ENCODE measurements around the gene PLXNA2. TPM values are rescaled to one million over a fixed set of nuclear protein-coding genes. Genes with fewer than 3 reads are reported as not detected.

Gene PLXNA2
- total and polyA plus RNA-seq, 2 of the 8 experiments (the other 6 are each of a cell fraction or from before 2014, with no cell fraction given) = 0.33 to 1.5 TPM

DNA sequence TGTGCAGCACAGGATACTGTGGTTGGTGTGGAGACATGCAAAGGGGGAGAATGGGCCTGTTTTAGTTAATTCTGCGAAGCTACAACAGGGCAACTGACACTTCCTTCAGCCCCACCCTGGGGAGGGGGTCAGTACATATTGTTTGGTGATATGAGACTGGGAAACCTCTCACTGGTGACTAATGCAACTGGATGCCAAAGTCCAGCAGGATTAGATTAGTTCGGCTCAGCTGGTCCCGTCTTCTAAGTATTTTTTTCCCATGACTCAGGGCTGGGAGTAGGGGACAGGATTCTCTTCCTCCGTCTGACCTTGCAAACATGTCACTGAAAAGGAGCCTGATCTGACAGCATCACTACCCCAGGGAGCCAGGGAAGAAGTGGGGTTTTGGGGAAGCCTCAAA, 43.0 kb downstream of the PLXNA2 start:
- Histone ChIP-seq H3K18ac (ENCODE audit: extremely low read depth, low read length) (no peak overlapping the region), H2BK12ac (ENCODE audit: low read depth, low read length) (no peak overlapping the region), H3K23me2 (ENCODE audit: low read depth, low read length) (no peaks in the 10 kb centered on the region), H3K4me1 (replicated peaks in 1 of 4; ENCODE audit: control insufficient read depth in 3 of 4, insufficient read depth in 4 of 4, low read length in 3 of 4) (peaks cover 0 to 7% (median 0%) of the 10 kb centered on the region in 4 experiments; a peak in 2 of 7 replicates), H3K9me3 (ENCODE audit: insufficient read depth in 2 of 2, low read depth in 1 of 2, low read length in 1 of 2) (no peaks in the 10 kb centered on the region), H3K14ac (ENCODE audit: insufficient read length) (no peak overlapping the region), H4K91ac (replicated peaks; ENCODE audit: insufficient read length, low read length) (no peak overlapping the region), H3K4me2 (ENCODE audit: insufficient read depth in 1 of 2, low read depth in 2 of 2, low read length in 2 of 2) (no peak overlapping the region), H2AK5ac (ENCODE audit: low read depth, low read length) (no peak overlapping the region), H4K5ac (ENCODE audit: insufficient read length, low read depth, low read length) (no peak overlapping the region), H2AFZ (ENCODE audit: low read length) (no peak overlapping the region), H4K8ac (ENCODE audit: extremely low read depth, insufficient read depth, low read length) (no peak overlapping the region), H3K27ac (ENCODE audit: low read depth, low read length) (no peak overlapping the region), H2BK15ac (ENCODE audit: low read length) (no peak overlapping the region), H3K79me2 (ENCODE audit: control insufficient read depth in 1 of 2, insufficient read depth in 2 of 2, low read length in 2 of 2) (no peaks in the 10 kb centered on the region), H3K36me3 (ENCODE audit: control insufficient read depth in 2 of 4, insufficient read depth in 4 of 4, low read length in 3 of 4) (no peaks in the 10 kb centered on the region), H3K4ac (replicated peaks; ENCODE audit: insufficient read length, low read depth, low read length) (no peak overlapping the region), H3K27me3 (replicated peaks in 1 of 4; ENCODE audit: control insufficient read depth in 3 of 4, extremely low read depth in 1 of 4, insufficient read depth in 3 of 4, low read length in 3 of 4) (no peaks in the 10 kb centered on the region), H3K56ac (replicated peaks; ENCODE audit: insufficient read length, low read depth, low read length) (no peak overlapping the region), H2BK120ac (replicated peaks; ENCODE audit: low read depth, low read length) (no peak overlapping the region), H2BK5ac (ENCODE audit: low read depth, low read length) (no peak overlapping the region), H3K9ac (replicated peaks in 1 of 4; ENCODE audit: extremely low read depth in 1 of 4, low read depth in 3 of 4, low read length in 3 of 4) (no peak overlapping the region), H2BK20ac (ENCODE audit: low read length) (no peak overlapping the region), H3K79me1 (ENCODE audit: low read depth, low read length) (no peaks in the 10 kb centered on the region), H4K20me1 (replicated peaks in 1 of 2; ENCODE audit: control insufficient read depth in 1 of 2, insufficient read depth in 2 of 2, low read length in 2 of 2) (no peaks in the 10 kb centered on the region), H3K4me3 (ENCODE audit: extremely low read depth in 1 of 4, insufficient read depth in 2 of 4, low read depth in 3 of 4, low read length in 4 of 4) (no peak overlapping the region), H3K23ac (ENCODE audit: insufficient read length) (no peak overlapping the region)
- ChIA-PET CTCF (ENCODE audit: partially characterized antibody) (interaction anchor here (0.6 to 2.0 kb wide), 5 partner anchors 11 to 253 kb away, joined by 3 to 10 read pairs (median 3); no protein-coding TSS in a partner anchor), POLR2A (ENCODE audit: partially characterized antibody) (no interaction called here)
- no peak for FAIRE-seq
- WGBS, 2 experiments (ENCODE audit: extremely low coverage in 1 of 2, insufficient coverage in 1 of 2, insufficient read length in 1 of 2, insufficient replicate concordance in 2 of 2, low coverage in 1 of 2, low lambda C conversion rate in 2 of 2, missing lambda C conversion rate in 1 of 2) = 98% methylated on average over 4 of the region's 4 CpGs; no CpG with 5 or more reads in 1 of the 2 experiments
- TF ChIP-seq POU5F1 (IDR thresholded peaks at IDR 0.05; ENCODE audit: low read depth, low read length) (no peak), SIRT6 (IDR thresholded peaks at IDR 0.05; ENCODE audit: low read length) (no peak), RFX5 (IDR thresholded peaks at IDR 0.05; ENCODE audit: borderline replicate concordance, low read depth, low read length) (no peak), TEAD4 (IDR thresholded peaks at IDR 0.05; ENCODE audit: low read depth, low read length) (no peak), SP1 (IDR thresholded peaks at IDR 0.05; ENCODE audit: low read depth, low read length) (no peak), CTBP2 (IDR thresholded peaks at IDR 0.05; ENCODE audit: borderline replicate concordance, insufficient read depth, insufficient read length, low read length) (no peak), CEBPB (IDR thresholded peaks at IDR 0.05; ENCODE audit: low read depth, low read length) (no peak), ASH2L (IDR thresholded peaks at IDR 0.05; ENCODE audit: low read length) (no peak), HDAC2 (IDR thresholded peaks at IDR 0.05; ENCODE audit: borderline replicate concordance in 1 of 2, low read depth in 2 of 2, low read length in 2 of 2) (no peak), GTF2F1 (IDR thresholded peaks at IDR 0.05; ENCODE audit: borderline replicate concordance, low read depth, low read length) (no peak)
- TF ChIP-seq, protein P1, sequence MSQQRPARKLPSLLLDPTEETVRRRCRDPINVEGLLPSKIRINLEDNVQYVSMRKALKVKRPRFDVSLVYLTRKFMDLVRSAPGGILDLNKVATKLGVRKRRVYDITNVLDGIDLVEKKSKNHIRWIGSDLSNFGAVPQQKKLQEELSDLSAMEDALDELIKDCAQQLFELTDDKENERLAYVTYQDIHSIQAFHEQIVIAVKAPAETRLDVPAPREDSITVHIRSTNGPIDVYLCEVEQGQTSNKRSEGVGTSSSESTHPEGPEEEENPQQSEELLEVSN (IDR thresholded peaks at IDR 0.05) = no peak
- DNase-seq (ENCODE audit: low read depth in 1 of 2, low spot score in 2 of 2) = no peak
